Ureter (tissue), 1 donor: Measurements from ENCODE around the gene C22orf23. TPM values are rescaled to one million over a fixed set of nuclear protein-coding genes. Genes with fewer than 3 reads are reported as not detected.

Source experiments
- DNase-seq: peaks from one replicate; pipeline ENCODE4 v3.0.0-alpha.2; 2020; ENCODE audit warnings: low spot score
- total RNA-seq: library from RNA; stranded (reverse); gene quantifications from one replicate; pipeline ENCODE4 v1.2.4, GENCODE V29; 2023
- donor health status: DM: yes; HTN: yes; CAD: no.

Gene C22orf23
- not detected for total RNA-seq

GRCh38 chr22:37953437-37954179, at the start of gene C22orf23, which contains the start of gene POLR2F:
TSS of gene C22orf23 (minus strand) at chr22:37953601. CDS start at chr22:37953149, 452 bp downstream.
TSS of gene POLR2F (plus strand) at chr22:37953699. CDS start at chr22:37953788, 89 bp downstream.
- peak; percentile 95 for DNase-seq

GRCh38 chr22:37999640-38000272, 46.4 kb upstream of the C22orf23 start:
- DNase-seq, result peak; percentile 56

- no peak for DNase-seq
Measured at GRCh38 chr22:37999236-37999635, 45.8 kb upstream of the C22orf23 start.

- DNase-seq, result no peak
Measured at GRCh38 chr22:37998543-37998942, 45.1 kb upstream of the C22orf23 start.

- DNase-seq, result no peak
Measured at GRCh38 chr22:37996515-37997246, 43.3 kb upstream of the C22orf23 start.

GRCh38 chr22:37996079-37996478, 42.7 kb upstream of the C22orf23 start:
- no peak for DNase-seq

- DNase-seq, result no peak
Measured at GRCh38 chr22:37995460-37995859, 42.1 kb upstream of the C22orf23 start.

- no peak for DNase-seq
Measured at GRCh38 chr22:37994982-37995381, 41.6 kb upstream of the C22orf23 start.

- DNase-seq, result no peak
Measured at GRCh38 chr22:37994049-37994448, 40.6 kb upstream of the C22orf23 start.

- DNase-seq, result no peak
Measured at GRCh38 chr22:37991731-37992442, 38.5 kb upstream of the C22orf23 start.

- no peak for DNase-seq
Measured at GRCh38 chr22:37990862-37991261, 37.5 kb upstream of the C22orf23 start.

- DNase-seq, result no peak
Measured at GRCh38 chr22:37990301-37990700, 36.9 kb upstream of the C22orf23 start.

- DNase-seq, result no peak
Measured at GRCh38 chr22:37989146-37990045, 36.0 kb upstream of the C22orf23 start.

- DNase-seq, result no peak
Measured at GRCh38 chr22:37986371-37986770, 33.0 kb upstream of the C22orf23 start.

- no peak for DNase-seq
Measured at GRCh38 chr22:37985751-37986281, 32.4 kb upstream of the C22orf23 start.

GRCh38 chr22:37985050-37985585, 31.7 kb upstream of the C22orf23 start:
- DNase-seq, result no peak

- no peak for DNase-seq
Measured at GRCh38 chr22:37983860-37984791, 30.7 kb upstream of the C22orf23 start, which contains the start of gene SOX10. TSS of gene SOX10 (minus strand) at chr22:37984555. CDS start at chr22:37983784, 771 bp downstream.

GRCh38 chr22:37982938-37983859, 29.8 kb upstream of the C22orf23 start:
- no peak for DNase-seq
